ENCODE results near the gene PTPN22. TPM values are rescaled to one million over a fixed set of nuclear protein-coding genes. Genes with fewer than 3 reads are reported as not detected.

The PTPN22 gene
- polyA plus RNA-seq, 3 donors: 9.7 to 43.7 (median 29.7) TPM

GRCh38 chr1:113835686-113836290, 35.7 kb downstream of the PTPN22 start:
- Histone ChIP-seq H3K4me2 (replicated peaks; ENCODE audit: extremely low read depth, low read length, poor library complexity, severe bottlenecking) (no peak overlapping the region), H3K4me1 (ENCODE audit: control insufficient read depth in 1 of 2, insufficient read depth in 2 of 2, low read length in 2 of 2) (no peaks in the 10 kb centered on the region), H4K20me1 (ENCODE audit: insufficient read depth, low read length) (no peaks in the 10 kb centered on the region), H2AFZ (ENCODE audit: insufficient read depth, low read depth, low read length, poor library complexity, severe bottlenecking) (no peak overlapping the region), H3K4me3 (replicated peaks in 1 of 3; ENCODE audit: low read depth in 2 of 3, low read length in 3 of 3) (no peak overlapping the region), H3K9me3 (replicated peaks in 1 of 2; ENCODE audit: control insufficient read depth in 1 of 2, insufficient read depth in 1 of 2, low read length in 2 of 2) (no peaks in the 10 kb centered on the region), H3K27me3 (ENCODE audit: control insufficient read depth in 2 of 2, insufficient read depth in 2 of 2, low read length in 2 of 2) (no peaks in the 10 kb centered on the region), H3K9ac (ENCODE audit: insufficient read depth, low read length, poor library complexity, severe bottlenecking) (no peak overlapping the region), H3K36me3 (replicated peaks in 1 of 2; ENCODE audit: control insufficient read depth in 1 of 2, insufficient read depth in 2 of 2, low read length in 2 of 2) (peaks cover 47 to 78% of the 10 kb centered on the region in 2 donors), H3K79me2 (ENCODE audit: insufficient read depth, low read length) (peaks cover 8% of the 10 kb centered on the region), H3K27ac (ENCODE audit: low read depth in 1 of 2, low read length in 2 of 2) (no peak overlapping the region)
- Mint-ChIP-seq H3K4me1 (no peaks in the 10 kb centered on the region), H3K27ac (no peak overlapping the region), H3K9me3 (peaks cover 0 to 3% (median 0%) of the 10 kb centered on the region in 7 donors), H3K4me3 (no peak overlapping the region), H3K36me3 (peaks cover 52 to 71% of the 10 kb centered on the region in 2 donors), H3K27me3 (ENCODE audit: low read depth in 3 of 3) (peaks cover 0 to 1% (median 0%) of the 10 kb centered on the region in 3 donors)
- TF ChIP-seq CTCF (IDR thresholded peaks at IDR 0.05): peak; percentile 83
- WGBS (ENCODE audit: insufficient coverage): no CpG with 5 or more reads among the region's 4 CpGs
- intact Hi-C loops (cut with micrococcal nuclease): loop anchor here (2.0 to 10.0 kb wide), 3 partner anchors 69 to 449 kb away; partner anchors contain the start of genes DCLRE1B (in 2 of the 2) and AP4B1 (in 1 of the 2)
- peak; percentile 34 to 68 (median 39) for DNase-seq

GRCh38 chr1:113834716-113835115, 36.8 kb downstream of the PTPN22 start:
- Histone ChIP-seq H3K27me3 (ENCODE audit: control insufficient read depth in 2 of 2, insufficient read depth in 2 of 2, low read length in 2 of 2) (no peaks in the 10 kb centered on the region), H3K9ac (ENCODE audit: insufficient read depth, low read length, poor library complexity, severe bottlenecking) (no peak overlapping the region), H3K79me2 (ENCODE audit: insufficient read depth, low read length) (peaks cover 8% of the 10 kb centered on the region), H3K9me3 (replicated peaks in 1 of 2; ENCODE audit: control insufficient read depth in 1 of 2, insufficient read depth in 1 of 2, low read length in 2 of 2) (no peaks in the 10 kb centered on the region), H3K4me3 (replicated peaks in 1 of 3; ENCODE audit: low read depth in 2 of 3, low read length in 3 of 3) (no peak overlapping the region), H3K4me1 (ENCODE audit: control insufficient read depth in 1 of 2, insufficient read depth in 2 of 2, low read length in 2 of 2) (no peaks in the 10 kb centered on the region), H2AFZ (ENCODE audit: insufficient read depth, low read depth, low read length, poor library complexity, severe bottlenecking) (no peak overlapping the region), H3K4me2 (replicated peaks; ENCODE audit: extremely low read depth, low read length, poor library complexity, severe bottlenecking) (no peak overlapping the region), H3K36me3 (replicated peaks in 1 of 2; ENCODE audit: control insufficient read depth in 1 of 2, insufficient read depth in 2 of 2, low read length in 2 of 2) (peaks cover 53 to 77% of the 10 kb centered on the region in 2 donors), H3K27ac (ENCODE audit: low read depth in 1 of 2, low read length in 2 of 2) (no peak overlapping the region), H4K20me1 (ENCODE audit: insufficient read depth, low read length) (no peaks in the 10 kb centered on the region)
- peaks cover 0 to 1% (median 0%) of the 10 kb centered on the region in 3 donors for H3K27me3 Mint-ChIP-seq (ENCODE audit: low read depth in 3 of 3)
- peak overlapping the region in 1 of 7 donors; percentile 40 for H3K27ac Mint-ChIP-seq
- H3K36me3 Mint-ChIP-seq: peaks cover 52 to 68% of the 10 kb centered on the region in 2 donors
- intact Hi-C loops (cut with micrococcal nuclease): loop anchor here (5.0 to 10.0 kb wide), 2 partner anchors 73 to 450 kb away; partner anchors contain the start of gene DCLRE1B (in 1 of the 2)
- no CpG with 5 or more reads among the region's 2 CpGs for WGBS (ENCODE audit: insufficient coverage)
- TF ChIP-seq CTCF (IDR thresholded peaks at IDR 0.05): no peak
- no peaks in the 10 kb centered on the region for H3K4me1 Mint-ChIP-seq
- peaks cover 0 to 3% (median 0%) of the 10 kb centered on the region in 7 donors for H3K9me3 Mint-ChIP-seq
- H3K4me3 Mint-ChIP-seq: no peak overlapping the region
- no peak for DNase-seq

Data from CD14-positive monocyte (primary cell).